Measurements from ENCODE around the gene KCNJ9.
"Not testable (repeated sequence)": the region's sequence is repeated elsewhere in the genome, so short reads cannot be mapped to it uniquely, and the experiment has no call there.

Gene KCNJ9

GRCh38 chr1:160081261-160081936, at the start of gene KCNJ9:
Gene KCNJ9 (plus strand): TSS chr1:160081538. CDS start chr1:160084031, 2,493 bp downstream.
- peak; percentile 52 for DNase-seq

DNA sequence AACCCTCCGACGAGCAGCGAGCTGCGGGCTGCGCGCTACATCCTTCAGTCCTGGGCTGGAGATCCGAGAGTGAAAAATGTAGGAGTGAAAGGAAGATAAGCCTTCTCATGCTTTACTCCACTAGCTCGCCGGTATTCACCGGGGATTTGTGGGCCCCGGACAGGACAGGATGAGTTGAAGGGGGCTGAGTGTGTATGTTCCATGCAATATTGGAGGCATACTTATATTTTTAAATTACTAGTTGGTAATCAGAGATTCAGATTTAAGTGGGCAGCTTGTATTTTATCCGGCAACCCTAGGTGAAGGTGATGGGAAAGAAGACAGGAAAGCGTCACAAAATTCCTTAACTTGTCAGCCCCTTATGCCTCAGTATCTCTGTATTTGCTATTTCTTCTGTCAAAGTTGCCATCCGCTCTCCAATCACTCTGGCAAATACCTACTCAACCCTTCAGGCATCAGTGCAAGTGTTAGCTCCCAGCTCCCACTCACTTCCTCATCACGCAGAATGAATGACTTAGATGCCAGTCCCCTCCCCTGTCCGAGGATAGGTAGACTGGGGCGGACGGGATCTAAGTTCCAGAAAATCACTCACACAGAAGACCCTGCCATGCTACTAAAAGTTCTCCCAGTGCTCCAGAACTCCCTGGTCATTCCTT, 49.0 kb upstream of the KCNJ9 start:
- DNase-seq: no peak

GRCh38 chr1:160040476-160040875, 40.9 kb upstream of the KCNJ9 start:
- no peak for DNase-seq

- no peak for DNase-seq
Observed at GRCh38 chr1:160043543-160043942, 37.8 kb upstream of the KCNJ9 start.

DNA sequence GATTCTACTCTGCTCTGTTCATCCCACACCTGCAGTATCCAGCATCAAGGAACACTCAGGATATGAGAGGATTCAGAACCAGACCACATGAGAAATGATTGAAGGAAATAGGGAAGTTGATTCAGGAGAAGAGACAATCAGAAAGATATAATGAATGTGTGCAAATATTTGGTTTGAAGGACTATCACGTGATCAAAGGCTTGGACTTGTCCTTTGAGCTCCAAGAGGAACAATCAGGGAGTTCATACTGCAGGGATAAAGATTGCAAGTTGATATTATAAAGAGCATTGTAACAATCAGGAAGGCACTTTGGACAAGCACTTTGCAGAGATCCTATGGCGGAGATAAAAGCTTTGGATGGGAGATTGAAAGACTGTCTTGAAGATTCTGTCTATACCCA, 35.7 kb upstream of the KCNJ9 start:
- DNase-seq: no peak

DNA sequence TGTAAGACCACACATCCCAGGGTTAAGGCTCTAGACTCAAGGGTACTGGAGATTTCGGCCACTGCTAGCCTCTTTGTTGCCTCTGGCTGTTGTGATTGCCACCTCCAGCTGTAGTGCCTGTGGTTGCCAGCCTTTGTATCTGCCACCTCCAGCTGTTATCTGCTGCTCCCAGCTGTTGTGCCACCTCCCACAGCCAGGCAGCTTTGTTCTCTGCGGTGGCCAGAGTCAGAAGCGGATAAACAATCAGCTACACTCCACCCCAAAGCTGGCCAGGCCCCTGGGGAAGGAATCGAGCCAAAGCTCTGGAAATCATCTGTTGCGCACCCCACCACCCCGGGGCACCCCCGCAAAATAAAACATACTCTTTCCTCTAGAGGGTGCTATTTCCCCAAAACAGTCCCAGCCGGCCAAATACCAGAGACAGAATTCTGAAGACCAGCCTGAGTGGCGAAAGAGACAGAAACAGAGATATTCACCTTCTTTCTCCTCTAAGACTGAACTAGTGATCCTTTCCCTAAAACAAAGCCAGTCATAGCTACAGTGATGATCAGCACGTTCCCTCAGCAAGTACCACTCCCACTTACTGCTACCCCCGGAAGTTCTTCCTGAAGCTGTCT, 34.7 kb upstream of the KCNJ9 start:
- peak; percentile 7 for DNase-seq

GRCh38 chr1:160047111-160047991, 34.0 kb upstream of the KCNJ9 start:
- no peak for DNase-seq

DNA sequence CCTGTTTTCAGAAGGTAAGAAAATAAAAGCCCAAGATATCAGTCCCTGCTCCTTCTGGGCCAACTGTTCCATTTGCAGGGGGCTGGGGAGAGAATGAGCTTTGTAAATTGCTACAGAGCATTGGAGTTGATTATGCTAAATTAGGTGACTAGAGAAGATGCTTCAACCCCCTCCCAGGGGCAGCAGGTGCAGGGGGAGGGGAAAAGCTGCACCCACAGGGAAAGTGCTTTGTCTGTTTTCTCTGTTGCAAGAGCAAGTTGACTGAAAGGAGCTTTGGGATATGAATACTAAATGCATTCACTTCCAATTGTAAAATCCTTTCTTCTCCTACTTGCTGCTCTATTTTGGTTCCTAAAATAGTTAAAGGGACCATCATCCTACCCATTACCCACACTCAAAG, 33.0 kb upstream of the KCNJ9 start:
- DNase-seq: no peak

- DNase-seq: no peak
Observed at GRCh38 chr1:160049101-160049500, 32.2 kb upstream of the KCNJ9 start.

DNA sequence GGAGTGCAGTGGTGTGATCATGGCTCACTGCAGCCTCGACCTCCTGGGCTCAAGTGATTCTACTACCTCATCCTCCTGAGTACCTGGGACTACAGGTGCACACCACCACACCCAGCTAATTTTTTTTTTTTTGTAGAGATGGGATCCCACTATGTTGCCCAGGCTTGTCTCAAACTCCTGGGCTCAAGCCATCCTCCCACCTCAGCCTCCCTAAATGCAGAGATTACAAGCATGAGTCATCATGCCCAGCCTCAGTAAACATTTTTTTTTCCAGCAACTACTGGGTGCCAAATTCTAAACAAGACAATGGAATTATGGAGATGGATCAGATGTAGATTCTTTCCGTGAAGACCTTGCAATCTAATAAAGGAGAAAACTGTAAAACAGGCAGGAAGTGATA, 31.2 kb upstream of the KCNJ9 start:
- DNase-seq: not testable (repeated sequence)

- DNase-seq: no peak
Observed at GRCh38 chr1:160050619-160051018, 30.7 kb upstream of the KCNJ9 start.

GRCh38 chr1:160052936-160053335, 28.4 kb upstream of the KCNJ9 start:
- DNase-seq: no peak

DNA sequence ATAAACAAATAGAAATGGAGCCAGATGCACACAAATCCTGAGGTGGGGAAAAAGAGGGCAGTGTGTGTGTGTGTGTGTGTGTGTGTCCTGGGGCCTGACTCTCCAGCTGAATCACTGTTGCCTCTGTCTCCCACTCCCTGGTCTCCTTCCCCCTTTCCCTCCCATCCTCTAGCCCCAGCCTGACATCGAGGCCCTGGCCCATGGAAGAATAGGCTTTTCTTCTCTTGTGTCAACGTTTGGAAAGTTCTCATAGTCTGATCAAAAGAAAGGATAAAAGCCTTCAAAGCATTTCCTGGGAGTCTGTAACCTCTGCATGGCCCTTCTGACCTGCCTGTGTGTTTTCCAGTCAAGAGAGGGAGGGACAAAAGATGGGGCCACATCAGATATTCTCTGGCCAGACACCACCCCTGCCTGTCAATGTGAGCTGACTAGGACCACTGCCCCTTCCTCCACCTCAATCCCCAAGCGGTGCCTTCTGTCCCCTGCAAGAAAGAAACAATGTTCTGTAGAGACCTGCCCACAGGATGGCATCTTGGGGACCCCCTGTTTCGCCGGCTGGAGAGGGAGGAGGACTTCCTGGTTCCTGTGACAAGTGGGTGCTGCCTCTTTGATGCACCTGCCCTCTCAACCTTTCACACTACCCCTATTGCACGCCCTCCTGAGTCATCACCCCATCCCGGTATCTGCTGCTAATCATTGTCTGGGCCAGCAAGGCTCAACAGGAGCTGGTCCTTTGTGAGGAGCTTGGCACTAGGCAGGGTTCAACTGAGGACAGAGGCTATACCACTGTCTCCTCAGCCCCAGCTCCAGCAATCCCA, 27.6 kb upstream of the KCNJ9 start:
- no peak for DNase-seq

GRCh38 chr1:160056648-160057169, 24.6 kb upstream of the KCNJ9 start:
- no peak for DNase-seq

DNA sequence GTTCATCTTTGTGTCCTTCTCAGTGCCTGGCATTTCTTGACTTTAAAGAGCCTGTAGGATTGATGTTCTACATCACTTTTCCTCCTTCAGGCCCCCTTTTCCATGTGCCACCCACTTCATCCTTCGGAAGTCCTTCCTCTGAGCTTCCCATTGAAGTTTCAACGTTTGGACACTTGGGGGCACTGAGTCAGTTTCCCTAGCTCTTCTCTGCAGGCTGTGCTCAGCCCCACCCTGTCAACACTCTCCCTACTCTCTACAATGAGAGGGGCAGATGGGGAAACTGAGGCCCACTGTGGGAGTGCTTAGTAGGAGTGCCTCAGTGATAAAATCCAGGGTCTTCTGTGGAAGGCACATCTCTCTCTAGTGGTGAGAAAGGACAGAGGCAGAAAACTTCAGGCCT, 23.3 kb upstream of the KCNJ9 start:
- no peak for DNase-seq

GRCh38 chr1:160061369-160062229, 19.7 kb upstream of the KCNJ9 start:
- no peak for DNase-seq

- no peak for DNase-seq
Observed at GRCh38 chr1:160062230-160062532, 19.2 kb upstream of the KCNJ9 start.

DNA sequence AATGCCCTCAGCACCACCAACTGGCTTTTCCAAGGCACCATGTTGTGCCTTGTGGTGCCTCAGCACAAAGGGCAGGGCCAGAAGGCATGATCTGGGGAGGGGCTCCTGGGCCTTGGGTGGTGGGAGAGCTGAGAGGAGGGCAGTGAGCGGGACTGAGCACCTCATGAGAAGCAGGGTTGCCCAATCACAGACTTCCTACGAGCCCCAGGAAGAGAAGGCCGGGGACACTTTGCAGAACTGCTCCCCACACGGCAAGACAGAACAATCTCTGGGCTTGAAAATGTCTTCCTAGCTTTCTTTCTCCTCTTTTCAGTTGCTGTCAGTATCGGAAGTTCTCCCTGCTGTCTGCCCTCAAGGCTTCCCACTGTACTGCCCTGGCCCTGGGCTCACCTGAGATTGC, 18.2 kb upstream of the KCNJ9 start:
- DNase-seq: no peak

GRCh38 chr1:160064164-160064563, 17.2 kb upstream of the KCNJ9 start:
- DNase-seq: no peak

DNA sequence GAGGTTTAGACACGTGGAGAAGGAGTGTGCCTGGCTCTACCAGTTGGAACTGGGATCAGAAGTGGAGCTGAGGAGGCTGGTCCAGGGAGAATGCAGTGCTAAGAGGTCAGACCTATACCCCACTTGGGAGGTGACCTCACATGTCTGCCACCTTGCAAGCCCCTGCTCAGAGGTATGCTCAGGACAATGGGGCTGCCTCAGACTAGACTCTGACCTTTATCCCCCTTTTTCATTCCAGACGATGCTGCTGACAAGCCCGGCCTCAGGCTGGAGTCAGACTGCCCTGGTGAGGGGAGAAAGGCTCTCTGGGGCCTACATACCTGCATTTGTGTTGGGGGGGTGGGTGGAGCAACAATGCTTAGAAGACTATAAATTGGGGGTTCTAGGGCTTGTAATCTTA, 16.6 kb upstream of the KCNJ9 start:
- no peak for DNase-seq
